ENCODE results near the gene KCNC4.

Gene KCNC4

DNA sequence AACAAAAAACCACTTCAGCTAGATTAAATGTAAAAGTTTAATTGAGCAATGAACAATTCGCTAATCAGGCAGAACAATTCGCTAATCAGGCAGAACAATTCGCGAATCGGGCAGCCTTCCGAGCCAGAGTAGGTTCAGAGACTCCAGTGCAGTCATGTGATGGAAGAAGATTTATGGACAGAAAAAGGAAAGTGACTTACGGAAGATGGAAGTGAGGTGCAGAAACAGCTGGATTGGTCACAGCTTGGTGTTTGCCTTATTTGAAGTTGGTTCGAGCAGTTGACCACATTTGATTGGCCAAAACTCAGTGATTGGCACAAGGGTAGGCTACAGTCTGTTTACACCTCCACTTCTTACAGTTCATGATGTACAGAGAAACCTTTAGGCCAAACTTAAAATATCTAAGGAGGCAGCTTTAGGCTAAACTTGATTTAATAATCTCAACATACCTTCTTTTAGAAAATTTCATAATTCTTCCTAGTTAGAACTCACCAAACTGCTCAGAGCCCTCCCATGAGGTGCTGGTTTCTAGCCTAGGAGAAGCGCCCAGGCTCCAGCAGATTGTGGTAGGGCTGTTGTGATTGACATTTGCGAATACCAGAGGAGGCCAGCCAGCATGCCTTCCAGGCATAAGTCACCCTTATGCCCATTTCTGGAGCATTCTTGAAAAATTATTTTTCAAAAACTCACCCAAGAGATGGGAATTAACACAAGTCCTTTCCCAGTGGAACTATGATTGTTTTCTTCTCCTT, 22.8 kb upstream of the KCNC4 start:
- FAIRE-seq (no peak), DNase-seq (ENCODE audit: extremely low spot score, insufficient read length, low read depth) (no peak)

DNA sequence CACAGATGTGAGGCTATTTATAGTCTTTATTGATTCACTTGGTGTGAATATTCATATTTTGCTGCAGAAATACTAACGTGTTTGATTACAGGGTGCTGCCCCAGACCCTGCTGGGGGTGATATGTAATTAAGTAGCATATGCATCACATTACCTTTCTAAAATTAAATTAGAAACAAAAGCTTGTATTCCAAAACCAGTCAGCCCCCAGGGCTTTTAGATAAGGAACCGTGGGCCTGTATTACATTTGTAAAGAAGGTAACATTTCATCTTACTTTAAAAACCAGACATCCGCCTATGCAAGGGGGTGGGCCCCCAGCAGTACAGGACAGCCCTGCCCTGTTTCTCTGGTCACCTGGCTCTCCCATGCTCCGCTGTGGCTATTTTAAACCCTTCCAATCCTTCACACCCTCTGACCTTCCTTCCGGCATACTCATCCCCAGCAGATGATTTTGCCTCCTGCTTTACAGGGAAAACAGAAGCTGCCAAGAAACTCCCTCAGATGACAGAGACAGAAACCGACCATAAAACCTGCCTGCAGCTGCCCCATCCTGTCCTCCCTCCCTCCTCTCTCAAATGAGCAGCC, 22.0 kb upstream of the KCNC4 start:
- FAIRE-seq: no peak
- DNase-seq (ENCODE audit: extremely low spot score, insufficient read length, low read depth): no peak

- DNase-seq (ENCODE audit: extremely low spot score, insufficient read length, low read depth): no peak
- no peak for FAIRE-seq
These were observed 20.9 kb upstream of the KCNC4 start for GRCh38 chr1:110189181-110189580.

DNA sequence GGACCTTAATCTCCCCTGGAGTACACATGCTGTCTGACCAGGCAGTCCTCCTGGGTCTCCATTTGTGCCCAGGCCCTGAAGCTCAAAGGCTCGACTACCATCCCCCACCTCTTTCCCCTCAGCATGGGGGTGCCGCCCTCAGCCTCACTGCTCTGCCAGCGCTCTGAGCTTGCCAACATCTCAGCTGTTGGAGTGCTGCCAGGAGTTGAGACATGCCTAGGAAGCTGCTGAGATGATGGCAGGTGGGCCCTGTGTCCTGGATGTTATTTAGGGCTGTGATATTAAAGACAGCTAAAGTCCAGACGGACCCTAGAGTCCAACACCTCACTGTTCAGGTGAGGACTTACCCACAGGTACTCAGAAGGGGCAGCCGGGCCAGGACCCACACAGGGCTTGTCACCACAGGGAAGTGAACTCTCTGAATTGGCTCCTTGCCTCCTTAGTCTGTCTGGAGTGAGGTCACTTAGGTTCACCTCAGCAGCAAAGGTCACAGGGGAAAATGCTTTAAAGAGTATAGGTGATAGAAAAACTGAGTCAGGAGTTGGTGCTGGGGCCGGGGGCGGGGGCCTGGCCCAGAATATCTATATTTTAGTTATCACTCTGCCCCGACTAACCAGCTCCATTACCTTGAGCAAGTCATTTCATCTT, 19.7 kb upstream of the KCNC4 start:
- DNase-seq (ENCODE audit: extremely low spot score, insufficient read length, low read depth) (no peak), FAIRE-seq (no peak)

GRCh38 chr1:110192541-110192940, 17.6 kb upstream of the KCNC4 start:
- DNase-seq (ENCODE audit: extremely low spot score, insufficient read length, low read depth) (no peak), FAIRE-seq (no peak)

DNA sequence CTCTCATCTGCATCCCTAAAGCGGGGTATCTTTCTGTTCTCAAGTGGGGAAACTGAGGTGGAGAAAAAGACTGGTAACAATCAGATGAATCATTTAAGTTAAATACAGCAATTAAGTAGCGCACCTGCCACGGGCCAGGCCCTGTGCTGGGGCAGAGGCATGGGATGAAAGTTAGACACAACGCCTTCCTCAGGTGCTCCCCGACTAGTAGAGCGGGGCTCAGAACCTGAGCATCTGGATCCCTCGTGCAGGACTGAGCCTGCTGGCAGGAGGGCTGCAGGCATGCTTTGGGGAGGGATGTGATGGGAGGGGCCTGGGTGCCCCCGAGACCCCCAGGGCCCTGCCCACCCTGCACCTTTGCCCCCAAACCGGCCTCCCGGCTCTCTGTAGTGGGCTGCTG, 14.9 kb upstream of the KCNC4 start:
- no peak for FAIRE-seq

GRCh38 chr1:110196917-110197765, 13.0 kb upstream of the KCNC4 start:
- peak; percentile 70 for FAIRE-seq
- peak; percentile 74 for DNase-seq (ENCODE audit: extremely low spot score, insufficient read length, low read depth)

More for the DNA sequence above, 14.9 kb upstream of the KCNC4 start:
- no peak for DNase-seq (ENCODE audit: extremely low spot score, insufficient read length, low read depth)

GRCh38 chr1:110197905-110198629, 12.0 kb upstream of the KCNC4 start:
- DNase-seq (ENCODE audit: extremely low spot score, insufficient read length, low read depth) (no peak), FAIRE-seq (no peak)

DNA sequence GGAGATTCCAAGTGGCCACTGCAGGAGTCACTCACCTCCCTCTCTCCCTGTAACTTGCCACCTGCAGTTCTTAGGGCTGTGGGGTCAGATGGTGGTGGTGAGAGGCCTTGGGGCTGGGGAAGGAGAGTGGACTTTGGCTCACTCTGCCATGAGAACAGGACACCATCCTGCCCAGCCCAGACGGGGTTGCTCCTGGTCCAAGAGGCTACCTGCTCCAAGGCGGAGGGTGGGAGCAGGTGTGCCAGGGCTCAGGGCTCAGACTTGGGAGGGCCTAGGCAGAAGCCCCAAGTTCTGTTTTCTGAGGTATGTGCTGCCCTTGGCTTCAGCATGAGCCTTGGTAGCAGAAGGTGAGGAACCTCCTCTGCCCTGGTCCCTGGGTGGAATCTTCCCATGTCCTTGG, 11.4 kb upstream of the KCNC4 start:
- no peak for DNase-seq (ENCODE audit: extremely low spot score, insufficient read length, low read depth)
- FAIRE-seq: no peak

GRCh38 chr1:110200190-110200589, 9.9 kb upstream of the KCNC4 start:
- FAIRE-seq: no peak

DNA sequence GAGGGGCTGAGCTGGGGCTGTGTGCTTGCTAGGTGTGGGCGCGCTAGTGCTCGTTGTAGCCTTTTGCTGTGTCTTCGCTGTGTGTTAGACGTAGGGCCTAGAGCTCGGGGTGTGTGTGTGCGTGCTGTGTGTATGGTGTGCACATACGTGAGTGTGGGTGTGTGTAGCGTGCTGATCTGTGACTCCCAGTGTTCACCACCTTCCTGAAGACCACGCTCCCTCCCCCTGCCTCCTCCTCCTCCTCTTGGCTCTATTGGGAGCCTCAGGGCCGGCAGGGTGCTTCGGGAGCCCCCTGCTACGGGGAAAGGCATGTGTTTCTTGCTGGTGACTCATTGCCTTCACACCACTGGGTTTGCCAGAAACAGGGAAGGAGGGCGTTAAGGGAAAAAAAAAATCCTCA, 9.4 kb upstream of the KCNC4 start:
- no peak for DNase-seq (ENCODE audit: extremely low spot score, insufficient read length, low read depth)
- FAIRE-seq: no peak

More at GRCh38 chr1:110200190-110200589, 9.9 kb upstream of the KCNC4 start:
- DNase-seq (ENCODE audit: extremely low spot score, insufficient read length, low read depth): no peak

GRCh38 chr1:110201157-110201825, 8.8 kb upstream of the KCNC4 start:
- no peak for FAIRE-seq

GRCh38 chr1:110203021-110203661, 7.0 kb upstream of the KCNC4 start:
- DNase-seq (ENCODE audit: extremely low spot score, insufficient read length, low read depth): peak; percentile 36
- FAIRE-seq: peak; percentile 89

More at GRCh38 chr1:110201157-110201825, 8.8 kb upstream of the KCNC4 start:
- DNase-seq (ENCODE audit: extremely low spot score, insufficient read length, low read depth): no peak

DNA sequence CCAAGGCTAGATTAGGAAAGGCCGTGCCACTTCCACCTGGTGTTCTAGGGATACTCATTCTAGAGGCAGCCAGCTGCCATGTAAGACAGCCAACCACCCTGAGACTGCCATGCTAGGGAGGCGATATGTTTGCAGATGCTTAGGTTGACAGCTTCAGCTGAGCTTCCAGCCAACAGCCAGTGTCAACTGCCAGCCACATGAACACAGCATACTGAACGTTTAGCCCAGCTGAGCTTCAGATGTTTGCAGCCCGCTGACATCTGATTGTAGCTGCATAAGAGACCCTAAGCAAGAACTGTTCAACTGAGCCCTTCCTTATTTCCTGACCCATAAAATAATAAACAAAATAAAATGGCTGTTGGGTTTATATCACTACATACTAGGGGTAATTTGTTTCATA, 5.0 kb upstream of the KCNC4 start:
- DNase-seq (ENCODE audit: extremely low spot score, insufficient read length, low read depth): no peak
- FAIRE-seq: no peak

- no peak for FAIRE-seq
- no peak for DNase-seq (ENCODE audit: extremely low spot score, insufficient read length, low read depth)
These were observed 4.4 kb upstream of the KCNC4 start for GRCh38 chr1:110205591-110206155.

GRCh38 chr1:110206261-110206920, 3.7 kb upstream of the KCNC4 start:
- FAIRE-seq (no peak), DNase-seq (ENCODE audit: extremely low spot score, insufficient read length, low read depth) (no peak)

DNA sequence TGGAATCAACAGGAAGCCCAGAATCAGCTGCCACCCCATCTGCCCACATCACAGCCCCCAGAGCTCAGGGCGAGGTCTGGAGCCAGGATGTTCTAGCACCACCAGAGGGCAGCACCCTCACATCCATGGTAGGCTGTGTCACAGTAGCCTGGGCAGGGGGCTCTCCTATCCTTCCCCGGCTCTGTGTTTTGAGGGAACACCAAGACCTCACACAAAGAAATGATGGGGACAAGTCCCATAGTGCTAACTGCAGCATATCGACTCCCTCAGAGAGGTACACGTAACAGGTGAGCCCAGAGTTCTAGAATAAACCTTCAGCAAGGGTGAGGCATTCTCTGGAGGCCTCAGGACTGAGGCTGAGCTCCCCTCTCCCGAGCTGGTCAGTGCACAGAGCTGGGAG, 2.3 kb upstream of the KCNC4 start:
- DNase-seq (ENCODE audit: extremely low spot score, insufficient read length, low read depth) (peak; percentile 39), FAIRE-seq (peak; percentile 79)

Data from GM18507 (cell line).